ENCODE data around the gene CNOT3.

The CNOT3 gene

DNA sequence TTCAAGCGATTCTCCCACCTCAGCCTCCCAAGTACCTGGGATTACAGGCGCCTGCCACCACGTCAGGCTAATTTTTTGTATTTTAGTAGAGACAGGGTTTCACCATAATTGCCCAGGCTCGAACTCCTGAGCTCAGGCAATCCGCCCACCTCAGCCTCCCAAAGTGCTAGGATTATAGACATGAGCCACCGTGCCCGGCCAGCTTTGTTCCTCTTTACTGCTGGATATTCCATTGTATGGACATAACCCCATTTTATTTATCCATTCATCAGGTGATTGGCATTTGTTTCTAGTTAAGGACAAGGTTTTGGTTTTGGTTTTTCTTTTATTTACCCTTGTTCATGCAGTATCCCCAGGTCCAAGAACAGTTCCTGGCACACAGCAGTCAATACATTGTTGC, 59.0 kb downstream of the CNOT3 start:
- DNase-seq = no peak

DNA sequence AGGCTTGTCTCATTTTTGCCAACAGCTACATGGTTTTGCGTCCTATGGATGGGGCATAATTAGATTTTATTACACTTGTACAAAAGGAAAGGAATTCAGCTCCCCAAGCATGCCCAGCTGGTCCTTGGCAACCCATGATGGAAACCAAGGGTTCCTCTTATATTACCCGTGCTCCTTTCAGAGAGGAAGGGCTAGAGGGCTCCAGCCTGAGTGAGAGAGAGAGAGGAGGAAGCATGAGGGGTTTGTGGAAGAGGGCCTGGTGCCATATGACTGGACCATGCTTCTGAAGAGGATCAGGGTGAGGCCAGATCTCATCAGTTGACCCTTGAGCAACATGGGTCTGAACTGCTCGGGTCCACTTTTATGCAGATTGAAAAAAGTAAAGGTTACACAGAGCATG, 59.6 kb downstream of the CNOT3 start:
- no peak for DNase-seq

DNA sequence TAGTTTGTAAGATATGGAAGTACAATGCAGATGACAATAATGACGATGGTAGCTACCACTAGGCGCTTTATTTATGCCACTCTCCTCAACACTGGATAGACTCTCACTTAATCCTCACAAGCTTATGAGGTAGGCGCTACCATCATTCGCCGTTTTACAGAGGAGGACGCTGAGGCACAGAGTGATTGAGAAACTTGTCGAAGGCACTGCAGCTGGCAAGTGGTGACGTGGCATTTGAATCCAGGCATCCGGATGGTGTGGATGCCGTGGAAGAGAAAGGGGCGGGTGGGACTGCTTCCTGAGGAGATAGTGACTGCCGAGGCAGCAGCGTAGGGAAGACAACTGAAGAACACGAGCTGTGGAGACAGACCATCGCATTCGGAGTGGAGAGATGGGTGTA, 61.8 kb downstream of the CNOT3 start:
- DNase-seq = no peak

DNA sequence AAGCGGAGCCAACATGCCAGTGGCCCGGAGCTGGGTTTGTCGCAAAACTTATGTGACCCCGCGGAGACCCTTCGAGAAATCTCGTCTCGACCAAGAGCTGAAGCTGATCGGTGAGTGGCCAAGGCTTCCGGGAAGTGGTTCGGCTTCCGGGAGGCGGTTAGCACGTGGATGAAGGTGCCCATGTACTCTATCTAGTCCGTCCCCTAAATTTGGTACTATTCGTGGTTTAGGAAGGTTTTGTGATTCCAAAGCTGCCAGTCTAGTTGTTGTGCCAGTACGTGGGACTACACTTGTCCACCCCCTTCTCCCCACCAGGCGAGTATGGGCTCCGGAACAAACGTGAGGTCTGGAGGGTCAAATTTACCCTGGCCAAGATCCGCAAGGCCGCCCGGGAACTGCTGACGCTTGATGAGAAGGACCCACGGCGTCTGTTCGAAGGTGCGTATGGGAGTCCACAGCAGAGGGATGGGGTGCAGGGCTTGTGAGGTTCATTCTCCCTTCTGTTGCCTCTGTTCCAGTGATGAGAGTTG, 63.7 kb downstream of the CNOT3 start:
- DNase-seq = no peak

DNA sequence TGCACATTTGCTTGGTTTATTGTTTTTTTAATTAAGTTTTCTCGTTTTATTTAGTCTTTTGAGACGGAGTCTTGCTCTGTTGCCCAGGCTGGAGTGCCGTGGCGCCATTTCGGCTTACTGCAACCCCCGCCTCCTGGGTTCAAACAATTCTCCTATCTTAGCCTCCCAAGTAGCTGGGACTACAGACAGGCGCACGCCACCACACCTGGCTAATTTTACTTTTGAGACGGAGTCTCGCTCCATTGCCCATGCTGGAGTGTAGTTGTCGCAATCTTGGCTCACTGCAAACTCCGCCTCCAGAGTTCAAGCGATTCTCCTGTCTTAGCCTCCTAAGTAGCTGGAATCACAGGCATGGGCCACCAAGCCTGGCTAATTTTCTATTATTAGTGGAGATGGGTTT, 64.4 kb downstream of the CNOT3 start:
- DNase-seq = no peak

DNA sequence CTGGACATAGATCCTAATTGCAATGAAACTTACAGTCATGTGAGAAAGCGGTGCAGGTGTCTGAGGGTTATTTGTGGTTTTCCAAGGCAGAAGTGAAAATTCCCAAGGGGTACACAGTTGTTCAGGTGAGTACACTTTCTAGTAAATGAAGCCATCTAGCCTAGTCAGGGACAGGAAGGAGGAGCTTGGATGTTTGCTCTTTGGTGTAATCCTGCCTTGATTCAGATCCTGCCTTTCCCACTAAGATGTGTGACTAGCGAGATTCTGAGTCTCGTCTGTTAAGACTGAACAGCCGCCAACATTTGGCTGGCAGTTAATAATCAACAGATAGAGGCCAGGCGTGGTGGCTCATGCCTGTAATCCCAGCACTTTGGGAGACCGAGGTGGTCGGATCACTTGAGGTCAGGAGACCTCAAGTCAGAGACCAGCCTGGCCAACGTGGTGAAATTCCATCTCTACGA, 65.6 kb downstream of the CNOT3 start:
- DNase-seq = no peak

DNA sequence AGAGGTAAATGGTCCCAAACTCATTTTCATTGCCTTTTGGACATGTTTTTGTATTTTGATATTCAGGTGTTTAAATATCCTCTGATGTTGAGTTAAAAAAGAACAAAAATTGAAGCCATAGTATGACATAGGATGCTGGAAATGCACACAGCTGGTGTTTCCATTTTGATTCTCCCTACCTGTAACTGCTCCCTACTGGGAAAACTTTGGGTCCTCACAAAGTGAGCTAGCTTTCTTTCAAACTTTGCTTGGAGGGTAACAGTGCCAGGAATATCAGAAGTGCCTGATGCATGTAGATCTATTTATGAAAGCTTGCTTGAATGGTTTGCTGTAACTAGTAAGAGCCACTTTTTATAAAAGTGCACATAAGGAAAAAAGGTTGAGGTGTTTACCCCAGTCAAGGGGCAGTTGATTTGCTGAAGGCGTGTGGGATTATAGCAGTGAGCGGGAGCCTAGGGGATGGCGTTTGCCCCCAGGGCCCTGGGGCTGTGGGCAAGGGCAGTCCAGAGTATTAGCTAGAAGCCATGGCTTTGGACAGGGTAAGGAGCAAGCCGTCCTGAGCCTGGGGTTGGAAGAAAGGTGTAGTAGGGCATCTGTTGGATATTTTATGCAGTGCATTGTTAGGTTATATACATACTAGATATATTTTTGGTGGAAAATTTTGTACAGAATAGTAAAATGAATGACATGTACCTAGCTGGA, 67.4 kb downstream of the CNOT3 start:
- DNase-seq = no peak

All from activated T-cell treated with anti-CD3 and anti-CD28 coated beads for 4 hours (primary cell).